Peyer's patch (tissue), 4 donors: Measurements from ENCODE around the gene PLAC8. TPM values are rescaled to one million over a fixed set of nuclear protein-coding genes. Genes with fewer than 3 reads are reported as not detected.
A peak's percentile ranks its signal among the peaks of the same experiment; 100 is the strongest.
"Not testable (repeated sequence)": the region's sequence is repeated elsewhere in the genome, so short reads cannot be mapped to it uniquely, and the experiment has no call there.

Experiments used
- DNase-seq, 3 donors: peaks; one replicate each; pipeline ENCODE4 v3.0.0-alpha.2; 2017 to 2019
- H3K27ac ChIP-seq, 4 donors: fragments of 200-600 bp; sonication (generic); one replicate each; pipeline ENCODE4 v1.5.1; 2016 to 2019
- H3K27me3 ChIP-seq, 2 donors: fragments of 200-600 bp; sonication (generic); one replicate each; pipeline ENCODE4 v1.5.1; 2019
- H3K36me3 ChIP-seq, 3 donors: fragments of 200-600 bp; sonication (generic); one replicate each; pipeline ENCODE4 v1.5.1; 2016 to 2019
- H3K4me1 ChIP-seq, 4 donors: fragments of 200-600 bp; sonication (generic); one replicate each; pipeline ENCODE4 v1.5.1; 2016 to 2019
- H3K4me3 ChIP-seq, 4 donors: fragments of 200-600 bp; sonication (generic); 1 replicate in 3 of 4; 2 replicates in 1 of 4; pipeline ENCODE4 v1.5.1; 2016 to 2019; ENCODE audit warnings: mild to moderate bottlenecking in 1 of 4
- H3K9me3 ChIP-seq, 4 donors: fragments of 200-600 bp; sonication (generic); one replicate each; pipeline ENCODE4 v1.5.1; 2016 to 2019; ENCODE audit warnings: mild to moderate bottlenecking in 1 of 4
- CTCF ChIP-seq, 6 experiments: fragments of 450-650 bp in 4 of 6; fragments of 200-600 bp in 2 of 6; sonication (generic) in 1 of 6; IDR thresholded peaks; one replicate each; pipeline ENCODE4 v1.5.1; 2017 to 2019; ENCODE audit warnings: antibody characterized with exemption in 6 of 6, mild to moderate bottlenecking in 3 of 6, moderate library complexity in 1 of 6
- POLR2A ChIP-seq, 2 donors: fragments of 450-650 bp; IDR thresholded peaks; one replicate each; pipeline ENCODE4 v1.5.1; 2017; ENCODE audit warnings: antibody characterized with exemption in 2 of 2, mild to moderate bottlenecking in 2 of 2, moderate library complexity in 2 of 2
- total RNA-seq, 4 donors: library from RNA; depleted of rRNA; stranded (reverse); fragments of >200 nt; gene quantifications; one replicate each; pipeline ENCODE4 v1.1.0, GENCODE V29; 2016

PLAC8 gene
- total RNA-seq, 4 donors from 2014 or later: 36.3 to 148 (median 107) TPM

- Histone ChIP-seq H3K4me3 (no peak overlapping the region), H3K27ac (peak overlapping the region in 2 of 4 donors; percentile 21 to 35), H3K9me3 (no peaks in the 10 kb centered on the region), H3K4me1 (peaks cover 0 to 6% (median 0%) of the 10 kb centered on the region in 4 donors), H3K27me3 (no peaks in the 10 kb centered on the region), H3K36me3 (no peaks in the 10 kb centered on the region)
- TF ChIP-seq POLR2A (IDR thresholded peaks at IDR 0.05) (no peak), CTCF (IDR thresholded peaks at IDR 0.05) (no peak)
- DNase-seq: no peak
These were observed 35.5 kb upstream of the PLAC8 start for GRCh38 chr4:83149865-83150652.

GRCh38 chr4:83146841-83147240, 32.3 kb upstream of the PLAC8 start:
- DNase-seq: no peak
- TF ChIP-seq POLR2A (IDR thresholded peaks at IDR 0.05) (no peak), CTCF (IDR thresholded peaks at IDR 0.05) (no peak)
- Histone ChIP-seq H3K36me3 (no peaks in the 10 kb centered on the region), H3K27ac (no peak overlapping the region), H3K4me1 (peaks cover 0 to 6% (median 0%) of the 10 kb centered on the region in 4 donors), H3K9me3 (no peaks in the 10 kb centered on the region), H3K4me3 (no peak overlapping the region), H3K27me3 (no peaks in the 10 kb centered on the region)

DNA sequence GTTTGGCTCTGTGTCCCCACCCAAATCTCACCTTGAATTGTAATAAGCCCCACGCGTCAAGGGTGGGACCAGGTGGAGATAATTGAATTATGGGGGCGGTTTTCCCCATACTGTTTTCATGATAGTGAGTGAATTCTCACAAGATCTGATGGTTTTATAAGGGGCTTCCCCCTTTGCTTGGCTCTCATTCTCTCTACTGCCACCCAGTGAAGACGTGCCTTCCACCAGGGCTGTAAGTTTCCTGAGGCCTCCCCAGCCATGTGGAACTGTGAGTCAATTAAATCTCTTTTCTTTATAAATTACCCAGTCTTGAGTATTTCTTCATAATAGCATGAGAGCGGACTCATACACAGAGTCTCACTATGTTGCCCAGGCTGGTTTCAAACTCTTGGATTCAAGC, 31.2 kb upstream of the PLAC8 start:
- peak in 1 of 3 donors; percentile 25 for DNase-seq
- H3K36me3 ChIP-seq, H3K4me3 ChIP-seq, H3K9me3 ChIP-seq, H3K4me1 ChIP-seq, H3K27ac ChIP-seq, H3K27me3 ChIP-seq: not testable (repeated sequence)

DNA sequence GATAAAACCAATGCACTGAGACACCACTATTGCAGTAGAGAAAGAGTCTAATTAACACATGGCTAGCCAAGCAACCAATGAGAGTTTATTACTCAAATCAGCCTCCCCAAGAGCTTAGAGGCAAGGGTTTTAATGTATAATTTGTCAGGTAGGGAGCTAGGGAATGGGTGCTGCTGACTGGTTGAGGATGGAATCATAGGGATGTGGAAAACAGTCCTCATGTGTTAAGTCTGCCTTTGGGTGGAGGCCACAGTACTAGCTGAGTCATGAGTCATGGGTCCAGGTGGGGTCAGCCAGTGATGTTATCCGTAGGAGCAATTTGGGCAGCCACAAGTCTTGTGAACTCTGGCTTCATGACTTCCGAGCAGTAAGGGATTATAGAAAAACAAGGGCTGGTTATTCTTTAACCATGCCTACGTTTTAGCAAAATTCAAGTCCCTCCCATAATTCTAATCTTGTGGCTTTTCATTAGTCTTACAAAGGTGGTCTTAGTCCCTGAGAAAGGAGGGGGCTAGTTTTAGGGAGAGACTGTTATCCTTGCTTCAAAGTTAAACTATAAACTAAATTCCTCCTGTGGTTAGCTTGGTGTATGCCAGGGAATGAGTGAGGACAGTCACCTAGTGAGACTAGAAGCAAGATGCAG, 25.1 kb upstream of the PLAC8 start:
- H3K27ac ChIP-seq: peak overlapping the region in 1 of 4 donors; percentile 3
- H3K27me3 ChIP-seq: no peaks in the 10 kb centered on the region
- peaks cover 0 to 5% (median 0%) of the 10 kb centered on the region in 4 donors for H3K9me3 ChIP-seq

GRCh38 chr4:83138946-83139345, 24.4 kb upstream of the PLAC8 start:
- H3K4me3 ChIP-seq: no peak overlapping the region
- DNase-seq: peak in 1 of 3 donors; percentile 26
- TF ChIP-seq CTCF (IDR thresholded peaks at IDR 0.05) (no peak), POLR2A (IDR thresholded peaks at IDR 0.05) (no peak)

More for the DNA sequence above, 25.1 kb upstream of the PLAC8 start:
- H3K36me3 ChIP-seq: no peaks in the 10 kb centered on the region
- H3K4me1 ChIP-seq: no peaks in the 10 kb centered on the region
- H3K4me3 ChIP-seq: no peak overlapping the region
- no peak for TF ChIP-seq POLR2A (IDR thresholded peaks at IDR 0.05)
- no peak for TF ChIP-seq CTCF (IDR thresholded peaks at IDR 0.05)
- peak in 1 of 3 donors; percentile 75 for DNase-seq

GRCh38 chr4:83132065-83132464, 17.5 kb upstream of the PLAC8 start:
- H3K27me3 ChIP-seq: no peaks in the 10 kb centered on the region
- TF ChIP-seq CTCF (IDR thresholded peaks at IDR 0.05): no peak
- TF ChIP-seq POLR2A (IDR thresholded peaks at IDR 0.05): no peak
- H3K9me3 ChIP-seq: no peaks in the 10 kb centered on the region
- H3K4me3 ChIP-seq: no peak overlapping the region
- H3K36me3 ChIP-seq: no peaks in the 10 kb centered on the region
- H3K4me1 ChIP-seq: no peaks in the 10 kb centered on the region
- no peak for DNase-seq
- H3K27ac ChIP-seq: no peak overlapping the region

More at GRCh38 chr4:83138946-83139345, 24.4 kb upstream of the PLAC8 start:
- peaks cover 0 to 5% (median 0%) of the 10 kb centered on the region in 4 donors for H3K9me3 ChIP-seq
- peak overlapping the region in 1 of 4 donors; percentile 3 for H3K27ac ChIP-seq
- H3K36me3 ChIP-seq: no peaks in the 10 kb centered on the region
- no peaks in the 10 kb centered on the region for H3K4me1 ChIP-seq
- H3K27me3 ChIP-seq: no peaks in the 10 kb centered on the region
